DND-41 (cell line): Measurements from ENCODE around the gene PARVB.

Experiments
- ATAC-seq: fragments of 200-7000 bp; cut with Tn5 transposase; 3 replicates; pipeline ENCODE4 v1.9.1; 2021; ENCODE audit warnings: low read depth; ENCODE audit not compliant: insufficient read depth
- DNase-seq: peaks from one replicate; pipeline ENCODE4 v3.0.0-alpha.2; 2020
- H2AFZ ChIP-seq: 2 replicates; pipeline ENCODE4 v1.6.0; 2012; ENCODE audit warnings: low read depth, low read length
- H3K27ac ChIP-seq: 2 replicates; pipeline ENCODE4 v1.5.1; 2012; ENCODE audit warnings: low read length, inconsistent platforms
- H3K27me3 ChIP-seq: fragments of 200-600 bp; sonication (generic); 2 replicates; pipeline ENCODE4 v1.6.0; 2012; ENCODE audit warnings: low read length, mild to moderate bottlenecking, inconsistent platforms; ENCODE audit not compliant: insufficient read depth, poor library complexity
- H3K36me3 ChIP-seq: 2 replicates; pipeline ENCODE4 v1.5.1; 2012; ENCODE audit warnings: low read length, inconsistent platforms; ENCODE audit not compliant: insufficient read depth
- H3K4me1 ChIP-seq: 2 replicates; pipeline ENCODE4 v1.5.1; 2012; ENCODE audit warnings: mild to moderate bottlenecking, low read length; ENCODE audit not compliant: insufficient read depth
- H3K4me2 ChIP-seq: 2 replicates; pipeline ENCODE4 v1.6.0; 2012; ENCODE audit warnings: mild to moderate bottlenecking, moderate library complexity, low read length, inconsistent platforms; ENCODE audit not compliant: insufficient read depth
- H3K4me3 ChIP-seq, 2 experiments: fragments of 200-600 bp in 1 of 2; shearing (Covaris generic) in 1 of 2; 2 replicates each; pipeline ENCODE4 v1.5.1; 2012 to 2016; ENCODE audit warnings: inconsistent platforms in 2 of 2, low read length in 2 of 2, mild to moderate bottlenecking in 2 of 2, low read depth in 1 of 2, moderate library complexity in 1 of 2
- H3K79me2 ChIP-seq: 2 replicates; pipeline ENCODE4 v1.6.0; 2012; ENCODE audit warnings: low read length, inconsistent platforms; ENCODE audit not compliant: insufficient read depth
- H3K9ac ChIP-seq: 2 replicates; pipeline ENCODE4 v1.6.0; 2012; ENCODE audit warnings: low read depth, mild to moderate bottlenecking, inconsistent platforms, low read length, moderate library complexity
- H3K9me3 ChIP-seq: 2 replicates; pipeline ENCODE4 v1.5.1; 2012; ENCODE audit warnings: low read length, moderate library complexity, mild to moderate bottlenecking, inconsistent platforms; ENCODE audit not compliant: insufficient read depth, severe bottlenecking
- H4K20me1 ChIP-seq: 2 replicates; pipeline ENCODE4 v1.6.0; 2012; ENCODE audit warnings: low read length; ENCODE audit not compliant: insufficient read depth
- EZH2 ChIP-seq: IDR thresholded peaks from 3 replicates; pipeline ENCODE4 v1.6.1; 2012; ENCODE audit warnings: borderline replicate concordance, low read depth, mild to moderate bottlenecking, moderate library complexity, low read length, inconsistent platforms; ENCODE audit not compliant: severe bottlenecking
- TF ChIP-seq, protein P1 (sequence below): IDR thresholded peaks from 2 replicates; pipeline ENCODE4 v1.5.1; 2012; ENCODE audit warnings: borderline replicate concordance, low read length, moderate library complexity, mild to moderate bottlenecking; ENCODE audit not compliant: poor library complexity, severe bottlenecking; ENCODE audit errors: extremely low read depth

Gene PARVB

DNA sequence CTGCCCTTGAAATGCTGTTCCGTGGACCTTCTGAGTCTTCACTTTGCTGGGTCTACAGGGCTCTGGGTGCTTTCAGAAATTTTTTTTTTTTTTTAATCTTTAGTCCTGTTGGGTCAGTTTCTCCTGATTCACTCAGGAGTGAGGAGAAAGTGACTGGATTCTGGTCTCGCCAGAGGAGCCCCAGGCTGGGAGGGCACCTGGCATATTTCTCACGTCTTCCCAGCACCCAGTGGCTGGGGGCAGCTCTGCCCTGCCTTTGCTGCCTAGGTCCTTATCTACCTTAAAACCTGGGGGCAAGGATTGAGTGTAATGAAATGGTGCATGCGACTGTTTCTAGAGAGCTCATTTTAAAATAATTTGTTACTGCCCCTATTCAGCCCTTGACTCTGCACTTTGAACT lies 45.5 kb upstream of the PARVB start:
- TF ChIP-seq EZH2 = no peak
- TF ChIP-seq, protein P1, sequence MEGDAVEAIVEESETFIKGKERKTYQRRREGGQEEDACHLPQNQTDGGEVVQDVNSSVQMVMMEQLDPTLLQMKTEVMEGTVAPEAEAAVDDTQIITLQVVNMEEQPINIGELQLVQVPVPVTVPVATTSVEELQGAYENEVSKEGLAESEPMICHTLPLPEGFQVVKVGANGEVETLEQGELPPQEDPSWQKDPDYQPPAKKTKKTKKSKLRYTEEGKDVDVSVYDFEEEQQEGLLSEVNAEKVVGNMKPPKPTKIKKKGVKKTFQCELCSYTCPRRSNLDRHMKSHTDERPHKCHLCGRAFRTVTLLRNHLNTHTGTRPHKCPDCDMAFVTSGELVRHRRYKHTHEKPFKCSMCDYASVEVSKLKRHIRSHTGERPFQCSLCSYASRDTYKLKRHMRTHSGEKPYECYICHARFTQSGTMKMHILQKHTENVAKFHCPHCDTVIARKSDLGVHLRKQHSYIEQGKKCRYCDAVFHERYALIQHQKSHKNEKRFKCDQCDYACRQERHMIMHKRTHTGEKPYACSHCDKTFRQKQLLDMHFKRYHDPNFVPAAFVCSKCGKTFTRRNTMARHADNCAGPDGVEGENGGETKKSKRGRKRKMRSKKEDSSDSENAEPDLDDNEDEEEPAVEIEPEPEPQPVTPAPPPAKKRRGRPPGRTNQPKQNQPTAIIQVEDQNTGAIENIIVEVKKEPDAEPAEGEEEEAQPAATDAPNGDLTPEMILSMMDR = no peak

DNA sequence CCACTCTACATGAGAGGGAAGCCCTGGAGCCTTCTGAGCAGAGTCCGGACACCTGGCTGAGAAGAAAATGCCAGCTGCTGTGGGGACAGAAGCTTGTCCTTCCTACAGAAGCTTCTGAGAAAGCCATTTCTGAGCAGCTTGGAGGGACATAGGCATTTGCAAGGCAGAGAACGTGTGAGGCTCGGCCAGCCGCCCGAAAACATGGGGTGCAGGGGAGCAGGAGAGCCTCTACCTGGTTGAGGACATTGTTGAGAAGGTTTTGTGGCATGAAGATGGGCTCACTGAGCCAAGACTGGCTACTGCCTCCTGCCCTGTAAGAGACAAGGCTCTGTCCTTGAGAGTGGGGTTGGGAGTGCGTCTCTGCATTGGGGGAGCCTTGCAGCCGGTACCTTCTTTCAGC lies 43.5 kb upstream of the PARVB start:
- Histone ChIP-seq H3K4me1 (no peaks in the 10 kb centered on the region), H3K27me3 (no peaks in the 10 kb centered on the region), H2AFZ (no peak overlapping the region), H3K79me2 (no peaks in the 10 kb centered on the region), H3K4me3 (no peak overlapping the region), H3K9me3 (no peaks in the 10 kb centered on the region), H4K20me1 (0 out of 2 replicates have a peak, but pooled peaks cover 5% of the 10 kb centered on the region), H3K9ac (no peak overlapping the region), H3K36me3 (peaks cover 90% of the 10 kb centered on the region), H3K27ac (no peak overlapping the region), H3K4me2 (no peak overlapping the region)
- no peak for ATAC-seq
- TF ChIP-seq EZH2 = no peak
- TF ChIP-seq, protein P1 = no peak
- DNase-seq = no peak

More for the DNA sequence above, 45.5 kb upstream of the PARVB start:
- H4K20me1 ChIP-seq = 0 out of 2 replicates have a peak, but pooled peaks cover 5% of the 10 kb centered on the region
- ATAC-seq = no peak
- peaks cover 95% of the 10 kb centered on the region for H3K36me3 ChIP-seq
- DNase-seq = no peak
- H3K4me1 ChIP-seq = no peaks in the 10 kb centered on the region
- no peaks in the 10 kb centered on the region for H3K9me3 ChIP-seq
- H3K27ac ChIP-seq = no peak overlapping the region
- no peak overlapping the region for H3K9ac ChIP-seq
- no peak overlapping the region for H3K4me3 ChIP-seq
- H3K79me2 ChIP-seq = no peaks in the 10 kb centered on the region
- no peak overlapping the region for H2AFZ ChIP-seq
- no peaks in the 10 kb centered on the region for H3K27me3 ChIP-seq
- H3K4me2 ChIP-seq = no peak overlapping the region

DNA sequence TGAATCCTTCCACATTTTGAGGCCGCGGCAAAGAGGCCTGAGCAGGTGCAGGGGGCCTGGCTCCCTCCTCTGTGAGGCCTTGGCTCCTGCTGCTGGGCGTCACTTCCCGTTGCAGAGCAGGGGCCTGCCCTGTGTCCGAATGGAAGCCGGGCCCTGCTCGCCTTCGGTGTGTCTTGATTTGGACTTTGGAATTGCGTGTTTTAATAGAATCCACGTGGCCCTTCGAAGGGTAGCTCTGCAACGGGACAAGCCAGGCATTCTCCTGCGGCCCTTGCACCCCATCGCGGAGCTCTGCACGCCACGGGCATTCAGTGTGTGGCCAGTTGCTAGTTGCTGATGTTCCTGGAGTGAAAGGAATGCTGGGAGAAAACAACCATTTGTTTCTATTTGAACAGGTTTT lies 43.1 kb upstream of the PARVB start:
- H3K27ac ChIP-seq = no peak overlapping the region
- H3K9ac ChIP-seq = no peak overlapping the region
- H3K9me3 ChIP-seq = no peaks in the 10 kb centered on the region
- H2AFZ ChIP-seq = no peak overlapping the region
- H3K4me2 ChIP-seq = no peak overlapping the region
- H3K4me3 ChIP-seq = no peak overlapping the region
- no peaks in the 10 kb centered on the region for H3K27me3 ChIP-seq
- H3K4me1 ChIP-seq = no peaks in the 10 kb centered on the region
- H3K79me2 ChIP-seq = no peaks in the 10 kb centered on the region
- peaks cover 88% of the 10 kb centered on the region for H3K36me3 ChIP-seq
- ATAC-seq (no peak), DNase-seq (no peak)
- TF ChIP-seq, protein P1 = no peak
- TF ChIP-seq EZH2 = no peak
- H4K20me1 ChIP-seq = 0 out of 2 replicates have a peak, but pooled peaks cover 5% of the 10 kb centered on the region

DNA sequence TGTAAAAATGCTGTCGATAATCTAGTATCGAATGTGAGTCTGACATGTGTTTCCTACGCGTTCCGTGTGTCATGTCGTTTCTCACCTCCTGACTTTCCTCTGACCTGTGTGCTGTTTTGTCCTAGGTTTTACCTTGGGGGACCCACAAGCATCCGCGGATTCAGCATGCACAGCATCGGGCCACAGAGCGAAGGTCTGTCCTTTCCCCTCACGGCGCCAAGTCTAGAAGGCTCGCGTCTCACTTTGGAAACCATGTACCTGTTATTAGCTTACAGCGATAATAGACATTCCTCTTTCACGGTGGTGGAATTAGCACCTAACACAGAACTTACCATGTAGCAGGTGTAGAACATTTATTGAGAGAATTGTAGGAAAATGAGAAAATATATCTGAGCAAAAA lies 40.3 kb upstream of the PARVB start:
- Histone ChIP-seq H3K79me2 (no peaks in the 10 kb centered on the region), H3K36me3 (peaks cover 82% of the 10 kb centered on the region), H3K9ac (no peak overlapping the region), H3K27me3 (no peaks in the 10 kb centered on the region), H3K9me3 (no peaks in the 10 kb centered on the region), H3K4me2 (no peak overlapping the region), H3K27ac (no peak overlapping the region), H4K20me1 (0 out of 2 replicates have a peak, but pooled peaks cover 4% of the 10 kb centered on the region), H3K4me1 (no peaks in the 10 kb centered on the region), H3K4me3 (no peak overlapping the region), H2AFZ (no peak overlapping the region)
- no peak for DNase-seq
- TF ChIP-seq EZH2 = no peak
- TF ChIP-seq, protein P1 = no peak
- no peak for ATAC-seq
